Measurements from ENCODE around the gene MARVELD1. TPM values are rescaled to one million over a fixed set of nuclear protein-coding genes. Genes with fewer than 3 reads are reported as not detected.

MARVELD1 gene
- total and polyA plus RNA-seq, 2 donors: 3.7 to 14.2 TPM

DNA sequence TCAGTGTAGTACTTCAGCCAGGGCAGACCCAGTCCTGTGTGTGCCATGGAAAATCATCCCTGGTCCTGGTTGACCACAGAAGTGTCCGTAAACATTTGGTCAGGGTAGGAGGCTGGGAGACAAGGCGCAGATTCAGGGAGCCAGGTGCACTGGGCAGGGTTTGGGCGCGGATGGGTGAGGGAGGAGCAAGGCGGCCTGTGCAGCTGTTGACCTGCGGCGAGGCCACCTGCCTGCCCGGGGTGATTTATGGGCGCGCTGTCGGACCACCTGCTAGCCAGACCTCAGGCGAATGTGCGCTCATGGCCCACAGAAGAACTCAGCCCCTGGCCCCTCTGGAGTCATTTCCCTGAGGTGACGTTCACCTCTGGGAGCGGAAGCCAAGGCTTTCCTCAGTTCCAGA, 51.7 kb downstream of the MARVELD1 start:
- H3K27ac ChIP-seq (ENCODE audit: low read depth in 1 of 2, low read length in 1 of 2): no peak overlapping the region
- peaks cover 0 to 28% of the 10 kb centered on the region in 2 donors for H3K4me1 ChIP-seq (ENCODE audit: control insufficient read depth in 2 of 2, insufficient read depth in 2 of 2, low read length in 2 of 2)
- peaks cover under 1 to 16% of the 10 kb centered on the region in 2 donors for H3K27me3 ChIP-seq (ENCODE audit: control insufficient read depth in 2 of 2, insufficient read depth in 1 of 2, low read length in 1 of 2)
- WGBS: 97% methylated on average over 15 of the region's 15 CpGs
- peaks cover 13 to 23% of the 10 kb centered on the region in 2 donors for H3K36me3 ChIP-seq (ENCODE audit: control insufficient read depth in 2 of 2, insufficient read depth in 2 of 2, low read length in 1 of 2)
- no peak for DNase-seq (ENCODE audit: low read depth in 6 of 9, low spot score in 9 of 9)
- no peaks in the 10 kb centered on the region for H3K9me3 ChIP-seq (ENCODE audit: control insufficient read depth in 2 of 2, insufficient read depth in 1 of 2, low read length in 1 of 2)
- no peak overlapping the region for H3K4me3 ChIP-seq (ENCODE audit: low read length in 2 of 2)

DNA sequence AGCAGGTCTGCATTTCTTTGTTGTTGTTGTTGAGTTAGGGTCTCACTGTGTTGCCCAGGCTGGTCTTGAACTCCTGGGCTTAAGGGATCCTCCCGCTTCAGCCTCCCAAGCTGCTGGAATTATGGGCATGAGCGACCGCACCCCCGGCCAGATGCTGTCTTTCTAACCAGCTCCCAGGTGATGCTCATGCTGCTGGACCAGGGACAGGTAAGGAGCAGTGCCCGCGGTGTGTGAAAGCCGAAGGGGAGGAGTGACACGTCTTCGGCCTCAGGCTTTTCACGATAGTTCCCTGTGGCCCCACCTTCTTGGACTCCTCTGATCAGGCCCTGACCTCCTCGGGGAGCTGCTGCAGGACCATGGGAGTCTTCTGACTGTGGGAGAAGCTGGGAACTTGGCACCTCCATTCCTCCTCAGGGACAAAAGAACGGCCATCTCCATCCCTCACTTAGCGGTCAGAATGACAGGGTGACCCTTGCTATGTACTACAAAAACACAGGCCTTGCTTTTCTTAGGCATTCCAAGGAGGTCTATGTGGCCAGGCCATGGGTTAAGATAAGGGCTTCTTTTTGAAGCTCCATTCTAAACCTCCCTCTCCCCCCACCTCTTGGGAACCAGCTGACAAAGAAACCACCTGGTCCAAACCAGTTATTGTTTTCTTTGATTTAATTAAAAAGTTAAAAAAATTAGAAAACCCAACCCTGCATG, 52.7 kb downstream of the MARVELD1 start:
- Histone ChIP-seq H3K36me3 (ENCODE audit: control insufficient read depth in 2 of 2, insufficient read depth in 2 of 2, low read length in 1 of 2) (peaks cover 7 to 12% of the 10 kb centered on the region in 2 donors), H3K27ac (ENCODE audit: low read depth in 1 of 2, low read length in 1 of 2) (no peak overlapping the region), H3K27me3 (ENCODE audit: control insufficient read depth in 2 of 2, insufficient read depth in 1 of 2, low read length in 1 of 2) (peaks cover 10 to 26% of the 10 kb centered on the region in 2 donors), H3K4me3 (ENCODE audit: low read length in 2 of 2) (no peak overlapping the region), H3K9me3 (ENCODE audit: control insufficient read depth in 2 of 2, insufficient read depth in 1 of 2, low read length in 1 of 2) (no peaks in the 10 kb centered on the region), H3K4me1 (ENCODE audit: control insufficient read depth in 2 of 2, insufficient read depth in 2 of 2, low read length in 2 of 2) (peaks cover 0 to 34% of the 10 kb centered on the region in 2 donors)
- DNase-seq (ENCODE audit: low read depth in 6 of 9, low spot score in 9 of 9): no peak
- WGBS: 98% methylated on average over 13 of the region's 13 CpGs

DNA sequence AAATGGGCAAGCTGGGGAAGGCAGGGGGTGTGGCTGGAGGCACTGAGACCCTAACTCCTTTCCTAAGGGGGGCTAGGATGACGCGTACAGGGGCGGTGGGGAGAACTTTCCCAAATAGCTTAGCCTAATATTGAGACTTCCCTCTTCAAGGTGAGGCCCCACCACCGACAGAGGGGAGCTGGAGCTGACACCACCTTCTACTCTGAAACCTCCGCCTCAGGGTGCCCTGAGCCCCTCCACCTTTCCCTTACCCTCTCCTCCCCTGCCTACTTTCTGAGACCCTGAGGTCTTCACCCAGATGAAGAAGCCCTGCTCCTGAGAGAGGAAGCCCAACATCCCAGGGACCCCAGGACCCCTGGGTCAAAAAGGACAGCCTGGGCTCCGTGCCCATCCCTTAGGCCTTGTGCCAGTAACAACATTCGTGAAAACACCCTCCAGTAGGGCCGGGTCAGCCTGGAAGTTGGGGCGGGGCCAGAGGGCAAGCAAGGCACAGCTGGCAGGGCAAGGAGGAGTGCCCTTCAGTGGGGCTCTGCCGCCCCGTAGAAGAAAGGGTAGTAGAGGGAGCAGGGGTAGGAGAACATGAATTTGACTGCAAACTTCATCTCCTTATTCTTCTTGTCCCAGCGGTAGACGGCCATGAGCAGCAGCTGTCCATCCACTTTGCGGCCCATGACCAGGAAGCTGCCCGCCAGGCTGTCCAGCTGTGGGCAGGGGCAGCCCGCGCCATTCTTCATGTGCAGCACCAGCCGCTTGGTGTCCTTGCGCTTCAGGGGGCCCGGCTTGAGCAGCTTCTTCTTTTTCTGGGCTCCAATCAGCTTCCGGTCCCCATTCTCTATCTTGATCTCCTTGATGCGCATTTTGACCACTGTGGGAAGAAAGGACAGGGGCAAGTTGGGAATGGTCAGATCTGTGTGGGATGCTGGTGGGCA, 53.7 kb downstream of the MARVELD1 start:
- DNase-seq (ENCODE audit: low read depth in 6 of 9, low spot score in 9 of 9): no peak
- Histone ChIP-seq H3K4me3 (ENCODE audit: low read length in 2 of 2) (no peak overlapping the region), H3K27ac (ENCODE audit: low read depth in 1 of 2, low read length in 1 of 2) (no peak overlapping the region), H3K9me3 (ENCODE audit: control insufficient read depth in 2 of 2, insufficient read depth in 1 of 2, low read length in 1 of 2) (no peaks in the 10 kb centered on the region), H3K27me3 (ENCODE audit: control insufficient read depth in 2 of 2, insufficient read depth in 1 of 2, low read length in 1 of 2) (peaks cover 20 to 34% of the 10 kb centered on the region in 2 donors), H3K4me1 (ENCODE audit: control insufficient read depth in 2 of 2, insufficient read depth in 2 of 2, low read length in 2 of 2) (peaks cover 0 to 40% of the 10 kb centered on the region in 2 donors), H3K36me3 (ENCODE audit: control insufficient read depth in 2 of 2, insufficient read depth in 2 of 2, low read length in 1 of 2) (peaks cover 2% of the 10 kb centered on the region in 2 donors)
- 96% methylated on average over 22 of the region's 22 CpGs for WGBS

Other genes with a start within 250 kb of the MARVELD1 start
- 58.4 TPM for gene MMS19, start 215.3 kb upstream of the MARVELD1 start, total RNA-seq
- gene MMS19, start 215.3 kb upstream of the MARVELD1 start, polyA plus RNA-seq: 107 TPM
- 2.5 TPM for gene UBTD1, start 214.8 kb upstream of the MARVELD1 start, total RNA-seq
- gene UBTD1, start 214.8 kb upstream of the MARVELD1 start, polyA plus RNA-seq: 7.8 TPM
- gene ANKRD2, start 141.0 kb upstream of the MARVELD1 start, total RNA-seq: 0.05 TPM
- gene ANKRD2, start 141.0 kb upstream of the MARVELD1 start, polyA plus RNA-seq: 0.68 TPM
- gene HOGA1, start 129.3 kb upstream of the MARVELD1 start, total RNA-seq: 0.19 TPM
- 0.18 TPM for gene HOGA1, start 129.3 kb upstream of the MARVELD1 start, polyA plus RNA-seq
- not detected for gene C10orf62, start 124.0 kb upstream of the MARVELD1 start, total RNA-seq
- not detected for gene C10orf62, start 124.0 kb upstream of the MARVELD1 start, polyA plus RNA-seq
- gene MORN4, start 80.2 kb upstream of the MARVELD1 start, total RNA-seq: 2.0 TPM
- gene MORN4, start 80.2 kb upstream of the MARVELD1 start, polyA plus RNA-seq: 4.7 TPM
- 8.9 TPM for gene PI4K2A, start 73.1 kb upstream of the MARVELD1 start, total RNA-seq
- 13.5 TPM for gene PI4K2A, start 73.1 kb upstream of the MARVELD1 start, polyA plus RNA-seq
- gene AVPI1, start 26.5 kb upstream of the MARVELD1 start, total RNA-seq: 1.4 TPM
- 11.5 TPM for gene AVPI1, start 26.5 kb upstream of the MARVELD1 start, polyA plus RNA-seq
- 13.8 TPM for gene ZFYVE27, start 23.4 kb downstream of the MARVELD1 start, total RNA-seq
- 23.7 TPM for gene ZFYVE27, start 23.4 kb downstream of the MARVELD1 start, polyA plus RNA-seq
- gene SFRP5, start 58.3 kb downstream of the MARVELD1 start, total RNA-seq: 2.4 TPM
- gene SFRP5, start 58.3 kb downstream of the MARVELD1 start, polyA plus RNA-seq: 0.41 TPM
- gene GOLGA7B, start 136.1 kb downstream of the MARVELD1 start, total RNA-seq: 0.52 TPM
- 0.96 TPM for gene GOLGA7B, start 136.1 kb downstream of the MARVELD1 start, polyA plus RNA-seq

Measured in thymus (tissue), 11 donors.